ACC112 (cell line): ENCODE data around the gene MVP.
A peak's percentile ranks its signal among the peaks of the same experiment; 100 is the strongest.
"Not testable (repeated sequence)": the region's sequence is repeated elsewhere in the genome, so short reads cannot be mapped to it uniquely, and the experiment has no call there.

ENCODE experiments used
- H2AFZ ChIP-seq: fragments of 200-600 bp; sonication (generic); one replicate; pipeline ENCODE4 v1.6.0; 2017; ENCODE audit warnings: antibody characterized with exemption, low read length; ENCODE audit not compliant: unreplicated experiment
- H3K27ac ChIP-seq: fragments of 200-600 bp; sonication (generic); 2 replicates; pipeline ENCODE4 v1.5.1; 2014; ENCODE audit warnings: low read depth, mild to moderate bottlenecking, antibody characterized with exemption, low read length, moderate library complexity
- H3K27me3 ChIP-seq: fragments of 200-600 bp; sonication (generic); 2 replicates; pipeline ENCODE4 v1.6.1; 2014; ENCODE audit warnings: mild to moderate bottlenecking, antibody characterized with exemption, low read length, moderate library complexity, mixed read lengths; ENCODE audit not compliant: insufficient read depth
- H3K36me3 ChIP-seq: fragments of 200-600 bp; sonication (generic); 2 replicates; pipeline ENCODE4 v1.6.1; 2016; ENCODE audit warnings: mild to moderate bottlenecking, antibody characterized with exemption, low read length, moderate library complexity, mixed read lengths; ENCODE audit not compliant: insufficient read depth
- H3K4me1 ChIP-seq: fragments of 200-600 bp; sonication (generic); one replicate; pipeline ENCODE4 v1.6.1; 2016; ENCODE audit warnings: low read length, mixed read lengths; ENCODE audit not compliant: insufficient read depth, unreplicated experiment, control insufficient read depth
- H3K4me3 ChIP-seq: fragments of 200-600 bp; sonication (generic); 2 replicates; pipeline ENCODE4 v1.5.1; 2014; ENCODE audit warnings: mild to moderate bottlenecking, low read depth, low read length
- H3K79me2 ChIP-seq: fragments of 200-600 bp; sonication (generic); one replicate; pipeline ENCODE4 v1.6.0; 2016; ENCODE audit warnings: low read length; ENCODE audit not compliant: control insufficient read depth, unreplicated experiment, insufficient read depth

The MVP gene

GRCh38 chr16:29820271-29820701, at the start of gene MVP:
TSS of gene MVP (plus strand) at chr16:29820462. CDS start at chr16:29830550, 10,088 bp downstream.
- peak within 1 kb of the TSS; percentile 89 for H3K27ac ChIP-seq
- peaks cover 53% of the 10 kb centered on the region for H3K4me1 ChIP-seq
- no peaks in the 10 kb centered on the region for H3K27me3 ChIP-seq

GRCh38 chr16:29772330-29772729, 47.9 kb upstream of the MVP start:
- not testable (repeated sequence) for H3K36me3 ChIP-seq, H3K79me2 ChIP-seq, H3K4me3 ChIP-seq, H3K27ac ChIP-seq, H3K4me1 ChIP-seq, H2AFZ ChIP-seq, H3K27me3 ChIP-seq

More at GRCh38 chr16:29820271-29820701, at the start of gene MVP:
- Histone ChIP-seq H3K79me2 (peaks cover 68% of the 10 kb centered on the region), H2AFZ (no peak within 1 kb of the TSS), H3K4me3 (peak within 1 kb of the TSS; percentile 85), H3K36me3 (no peaks in the 10 kb centered on the region)

- Histone ChIP-seq H3K79me2 (no peaks in the 10 kb centered on the region), H3K36me3 (no peaks in the 10 kb centered on the region), H2AFZ (no peak overlapping the region), H3K4me1 (peaks cover 2% of the 10 kb centered on the region), H3K4me3 (no peak overlapping the region), H3K27ac (no peak overlapping the region), H3K27me3 (peaks cover 17% of the 10 kb centered on the region)
Measured at GRCh38 chr16:29774730-29775129, 45.5 kb upstream of the MVP start.

GRCh38 chr16:29775742-29776408, 44.4 kb upstream of the MVP start:
- no peak overlapping the region for H2AFZ ChIP-seq
- H3K4me1 ChIP-seq = peaks cover 2% of the 10 kb centered on the region
- H3K4me3 ChIP-seq = no peak overlapping the region
- H3K36me3 ChIP-seq = no peaks in the 10 kb centered on the region
- H3K27ac ChIP-seq = no peak overlapping the region
- H3K27me3 ChIP-seq = peaks cover 27% of the 10 kb centered on the region
- no peaks in the 10 kb centered on the region for H3K79me2 ChIP-seq

- Histone ChIP-seq H3K79me2 (no peaks in the 10 kb centered on the region), H3K36me3 (no peaks in the 10 kb centered on the region), H3K27me3 (peaks cover 41% of the 10 kb centered on the region), H2AFZ (no peak within 1 kb of the TSS), H3K4me3 (no peak within 1 kb of the TSS), H3K27ac (no peak within 1 kb of the TSS), H3K4me1 (peaks cover 2% of the 10 kb centered on the region)
Measured at GRCh38 chr16:29777576-29778350, 42.5 kb upstream of the MVP start, which contains the start of gene ZG16. TSS of gene ZG16 (plus strand) at chr16:29778256. CDS start at chr16:29779267, 1,011 bp downstream.

- H3K27ac ChIP-seq = no peak overlapping the region
- H2AFZ ChIP-seq = no peak overlapping the region
- H3K27me3 ChIP-seq = peaks cover 41% of the 10 kb centered on the region
- no peaks in the 10 kb centered on the region for H3K36me3 ChIP-seq
- no peaks in the 10 kb centered on the region for H3K79me2 ChIP-seq
- H3K4me1 ChIP-seq = peaks cover 2% of the 10 kb centered on the region
- no peak overlapping the region for H3K4me3 ChIP-seq
Measured at GRCh38 chr16:29779474-29779873, 40.8 kb upstream of the MVP start.

- H3K27ac ChIP-seq, H3K4me1 ChIP-seq, H2AFZ ChIP-seq, H3K79me2 ChIP-seq, H3K4me3 ChIP-seq, H3K36me3 ChIP-seq: not testable (repeated sequence)
- peaks cover 37% of the 10 kb centered on the region for H3K27me3 ChIP-seq
Measured at GRCh38 chr16:29783094-29783953, 36.9 kb upstream of the MVP start.

- peaks cover 6% of the 10 kb centered on the region for H3K4me1 ChIP-seq
- H3K79me2 ChIP-seq = no peaks in the 10 kb centered on the region
- H3K27me3 ChIP-seq = peaks cover 29% of the 10 kb centered on the region
- no peak overlapping the region for H3K27ac ChIP-seq
- H2AFZ ChIP-seq = no peak overlapping the region
- H3K4me3 ChIP-seq = no peak overlapping the region
- no peaks in the 10 kb centered on the region for H3K36me3 ChIP-seq
Measured at GRCh38 chr16:29784157-29784556, 36.1 kb upstream of the MVP start.

GRCh38 chr16:29784901-29785500, 35.3 kb upstream of the MVP start:
- peak overlapping the region; percentile 90 for H2AFZ ChIP-seq
- peak overlapping the region; percentile 66 for H3K4me3 ChIP-seq

GRCh38 chr16:29787155-29787554, 33.1 kb upstream of the MVP start:
- H3K36me3 ChIP-seq, H2AFZ ChIP-seq, H3K27ac ChIP-seq, H3K4me3 ChIP-seq, H3K27me3 ChIP-seq: not testable (repeated sequence)
- Histone ChIP-seq H3K4me1 (peaks cover 21% of the 10 kb centered on the region), H3K79me2 (peaks cover 17% of the 10 kb centered on the region)

More at GRCh38 chr16:29784901-29785500, 35.3 kb upstream of the MVP start:
- H3K27ac ChIP-seq = no peak overlapping the region
- peaks cover 13% of the 10 kb centered on the region for H3K4me1 ChIP-seq
- peaks cover 21% of the 10 kb centered on the region for H3K27me3 ChIP-seq
- no peaks in the 10 kb centered on the region for H3K36me3 ChIP-seq
- no peaks in the 10 kb centered on the region for H3K79me2 ChIP-seq
